HG03159 (cell line): ENCODE measurements around the gene ASAP3.
"Not testable (repeated sequence)": the region's sequence is repeated elsewhere in the genome, so short reads cannot be mapped to it uniquely, and the experiment has no call there.

Experiments used
- ATAC-seq: cut with Tn5 transposase; IDR thresholded peaks from one replicate; pipeline ENCODE4 v1.9.1; 2021; ENCODE audit warnings: mild to moderate bottlenecking, moderate library complexity; ENCODE audit not compliant: unreplicated experiment

The ASAP3 gene

GRCh38 chr1:23400324-23401114 lies 83.5 kb downstream of the ASAP3 start:
- no peak for ATAC-seq

GRCh38 chr1:23399229-23399628 lies 84.8 kb downstream of the ASAP3 start:
- ATAC-seq: no peak

- no peak for ATAC-seq
Observed at GRCh38 chr1:23397908-23398307, 86.1 kb downstream of the ASAP3 start.

- no peak for ATAC-seq
Observed at GRCh38 chr1:23396380-23396779, 87.6 kb downstream of the ASAP3 start.

- ATAC-seq: no peak
Observed at GRCh38 chr1:23395849-23396248, 88.1 kb downstream of the ASAP3 start.

DNA sequence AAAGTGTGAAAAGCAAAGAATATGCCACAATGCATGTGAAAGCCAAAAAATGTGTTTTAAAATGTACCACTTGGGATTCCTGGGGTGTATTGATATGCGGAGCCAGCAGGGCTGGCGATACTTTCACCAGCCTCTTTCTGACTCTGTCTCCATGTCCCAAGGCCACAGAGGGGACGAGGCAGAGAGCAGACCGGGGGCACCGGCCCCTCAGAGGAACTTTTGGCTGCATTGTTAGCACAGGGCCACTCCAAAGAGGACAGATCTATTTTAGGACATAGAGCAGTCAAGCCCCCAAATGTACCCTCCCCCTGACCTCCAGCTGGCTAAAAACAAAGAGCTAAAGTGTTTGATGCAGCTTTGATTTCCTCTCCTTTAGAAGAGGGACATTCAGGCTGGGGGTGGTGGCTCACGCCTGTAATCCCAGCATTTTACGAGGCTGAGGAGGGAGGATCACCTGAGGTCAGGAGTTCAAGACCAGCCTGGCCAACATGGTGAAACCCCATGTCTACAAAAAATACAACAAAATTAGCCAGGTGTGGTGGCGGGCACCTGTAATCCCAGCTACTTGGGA lies 88.7 kb downstream of the ASAP3 start:
- no peak for ATAC-seq

- ATAC-seq: no peak
Observed at GRCh38 chr1:23394684-23395083, 89.3 kb downstream of the ASAP3 start.

DNA sequence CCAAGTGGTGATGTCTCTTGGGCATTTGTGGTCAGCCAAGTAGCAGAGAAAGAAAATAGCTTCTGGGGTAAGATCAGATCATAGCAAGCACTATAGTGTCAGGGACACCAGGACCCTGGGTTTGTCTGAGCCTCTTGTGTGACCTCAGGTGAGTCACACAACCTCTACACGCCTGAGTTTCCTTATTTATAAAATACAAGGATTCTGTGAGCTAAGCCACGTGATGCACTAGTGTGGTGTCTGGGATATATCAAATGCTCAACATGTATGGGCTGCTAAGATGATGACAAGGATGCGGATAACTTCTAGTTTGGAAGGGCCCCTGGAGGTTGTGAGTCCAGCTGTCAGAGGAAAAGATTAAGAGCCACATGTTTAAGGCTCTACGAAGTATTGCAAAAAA lies 89.8 kb downstream of the ASAP3 start:
- no peak for ATAC-seq

GRCh38 chr1:23393706-23394105 lies 90.3 kb downstream of the ASAP3 start:
- no peak for ATAC-seq

DNA sequence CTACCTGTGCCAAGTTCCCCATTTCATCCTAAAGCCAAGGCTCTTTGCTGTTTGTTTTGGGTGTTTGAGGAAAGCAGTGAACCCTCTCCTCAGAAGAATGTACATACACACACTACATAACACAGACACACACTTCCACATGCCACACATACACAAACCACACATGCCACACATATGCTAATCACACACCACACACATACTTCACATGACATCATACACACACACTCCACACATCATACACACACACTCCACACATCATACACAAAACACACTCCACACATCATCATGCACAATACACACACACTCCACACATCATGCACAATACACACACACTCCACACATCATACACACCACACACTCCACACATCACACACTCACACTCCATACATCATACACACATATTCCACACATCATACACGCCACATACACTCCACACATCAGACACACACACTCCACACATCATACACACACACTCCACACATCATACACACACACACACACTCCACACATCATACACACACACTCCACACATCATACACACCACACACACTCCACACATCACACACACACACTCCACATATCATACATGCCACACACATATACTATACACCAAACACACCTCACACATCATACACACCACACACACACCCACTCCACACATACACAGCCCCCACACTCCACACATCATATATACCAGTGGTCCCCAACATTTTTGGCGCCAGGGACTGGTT lies 91.7 kb downstream of the ASAP3 start:
- no peak for ATAC-seq

DNA sequence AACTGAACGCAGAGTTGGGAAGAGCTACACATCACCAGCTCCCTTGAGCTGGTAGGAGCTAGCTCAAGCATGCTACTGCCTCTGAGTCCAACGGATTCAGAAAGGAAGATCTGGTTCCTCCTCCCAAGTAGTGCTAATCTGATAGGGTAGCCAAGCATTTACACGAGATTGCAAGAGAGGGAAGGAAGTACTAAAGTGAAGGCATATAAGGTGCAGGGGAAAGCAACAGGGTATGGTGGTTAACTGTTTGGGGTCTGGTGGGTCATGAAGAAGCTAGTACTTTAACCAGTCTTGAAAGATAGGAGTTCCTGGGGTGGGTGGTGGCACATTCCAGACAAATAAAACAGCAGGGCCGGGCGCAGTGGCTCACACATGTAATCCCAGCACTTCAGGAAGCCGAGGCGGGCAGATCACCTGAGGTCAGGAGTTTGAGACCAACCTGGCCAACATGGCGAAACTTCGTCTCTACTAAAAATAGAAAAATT lies 94.1 kb downstream of the ASAP3 start:
- no peak for ATAC-seq

DNA sequence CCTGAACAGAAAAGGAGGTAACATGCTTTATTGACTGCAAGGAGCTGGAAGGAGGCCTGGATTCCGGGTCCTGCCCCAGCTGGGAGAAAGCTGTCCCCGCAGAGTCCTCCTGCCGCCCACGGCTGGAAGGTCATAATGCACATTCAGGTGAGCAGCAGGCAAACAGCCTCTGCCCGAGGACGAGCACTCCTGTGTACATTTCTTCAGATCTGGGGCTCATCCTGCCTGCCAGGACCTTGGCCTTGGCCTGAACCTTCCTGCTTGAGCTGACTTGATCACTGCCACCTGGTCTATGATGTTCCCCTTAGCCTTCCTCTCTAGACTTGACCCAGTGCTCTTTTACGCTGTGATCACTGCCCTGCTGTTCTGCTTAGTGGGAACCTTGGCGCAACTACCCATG lies 96.5 kb downstream of the ASAP3 start:
- ATAC-seq: no peak

DNA sequence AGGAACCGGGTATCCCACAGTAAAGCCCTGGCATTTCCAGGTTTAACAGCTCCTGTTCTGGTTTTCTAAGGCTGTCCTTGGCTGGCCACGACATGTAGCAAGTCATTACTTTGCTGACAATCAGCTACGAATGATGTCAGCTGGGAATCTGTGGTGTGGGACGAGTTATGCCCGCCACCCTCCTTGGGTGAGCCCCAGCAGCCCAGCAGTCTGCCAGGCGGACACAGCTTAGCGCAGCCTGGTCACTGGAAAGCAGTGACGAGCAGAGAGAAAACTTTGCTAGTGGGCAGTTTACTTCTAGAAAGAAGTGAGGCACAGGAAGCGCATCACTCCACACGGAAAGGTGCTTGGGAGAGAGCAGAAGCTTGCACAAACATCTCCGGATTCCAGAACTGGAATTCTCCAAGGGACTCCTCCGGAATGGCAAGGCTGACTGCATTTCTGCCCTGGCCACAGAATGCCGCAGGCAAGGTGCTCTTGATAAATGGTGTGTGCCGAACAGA lies 98.8 kb downstream of the ASAP3 start:
- ATAC-seq: no peak

- no peak for ATAC-seq
Observed at GRCh38 chr1:23384312-23385058, 99.5 kb downstream of the ASAP3 start.

GRCh38 chr1:23383577-23384311 lies 100.2 kb downstream of the ASAP3 start:
- no peak for ATAC-seq

DNA sequence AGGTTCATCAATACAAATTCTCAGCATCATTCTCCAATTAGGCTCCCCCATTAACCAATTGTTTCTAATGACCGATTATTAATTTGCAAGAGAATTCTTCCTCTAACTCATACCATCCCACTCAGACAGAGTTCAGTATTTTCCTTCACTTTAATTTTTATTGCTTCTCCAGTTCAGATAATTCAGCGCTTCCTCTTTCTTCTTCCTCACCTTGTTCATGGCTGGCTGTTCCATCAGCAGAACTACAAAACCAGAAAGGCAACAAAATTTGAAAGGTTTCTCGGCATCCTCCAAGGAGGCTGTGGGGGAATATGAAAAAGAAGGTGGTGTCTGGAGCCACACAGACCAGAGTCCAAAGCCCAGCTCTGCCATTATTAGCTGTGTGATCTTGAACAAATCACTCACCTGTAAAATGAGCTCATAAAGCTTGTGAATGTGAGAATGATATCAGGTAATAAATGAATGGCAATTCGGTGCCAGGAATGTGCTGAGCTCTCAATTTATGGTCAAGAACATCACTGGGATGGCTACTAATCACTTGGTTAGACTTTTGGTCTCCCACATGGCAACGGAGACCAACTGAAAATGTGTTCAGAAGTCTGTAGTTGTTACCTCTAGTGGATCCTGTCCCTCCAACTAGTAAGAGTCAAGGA lies 102.6 kb downstream of the ASAP3 start:
- no peak for ATAC-seq

GRCh38 chr1:23380719-23381118 lies 103.3 kb downstream of the ASAP3 start:
- no peak for ATAC-seq

- ATAC-seq: not testable (repeated sequence)
Observed at GRCh38 chr1:23380236-23380635, 103.7 kb downstream of the ASAP3 start.
